NT2/D1 (cell line): ENCODE results near the gene ACAN.

Experiments used
- SUZ12 ChIP-seq: IDR thresholded peaks from 2 replicates; pipeline ENCODE4 v1.6.1; 2011; ENCODE audit not compliant: insufficient read length, insufficient read depth; ENCODE audit errors: extremely low read depth
- YY1 ChIP-seq: IDR thresholded peaks from 2 replicates; pipeline ENCODE4 v1.6.1; 2011; ENCODE audit not compliant: insufficient read length, insufficient read depth
- ZNF274 ChIP-seq: IDR thresholded peaks from 2 replicates; pipeline ENCODE4 v1.6.1; 2011; ENCODE audit warnings: mild to moderate bottlenecking, low read depth, low read length

- TF ChIP-seq ZNF274 (no peak), YY1 (no peak), SUZ12 (no peak)
Measured at GRCh38 chr15:88756921-88757320, 46.3 kb upstream of the ACAN start.
